IMR-90 (cell line): Measurements from ENCODE around the gene ZNHIT1. TPM values are rescaled to one million over a fixed set of nuclear protein-coding genes. Genes with fewer than 3 reads are reported as not detected.

Experiments used
- ATAC-seq: fragments of 200-7000 bp; cut with Tn5 transposase; 2 replicates; pipeline ENCODE4 v1.9.1; 2020; ENCODE audit warnings: low read depth, mild to moderate bottlenecking, moderate library complexity
- BruUV-seq: library from RNA; stranded (reverse); fragments of 400-500 nt; replicated peaks from 2 replicates; lab custom pipeline; 2021; lab: Mats Ljungman, UMichigan
- CTCF ChIA-PET: fragments of 300-600 bp; formaldehyde crosslinking; extraction: SDS; loops from one replicate; lab custom pipeline; 2021; ENCODE audit warnings: antibody characterized with exemption; lab: Yijun Ruan, JAX
- POLR2A ChIA-PET: fragments of 300-600 bp; sonication (Branson Sonifier 250); formaldehyde crosslinking; loops from one replicate; lab custom pipeline; 2022; ENCODE audit warnings: antibody characterized with exemption; ENCODE audit not compliant: unreplicated experiment; lab: Charles Lee
- DNase-seq: peaks from one replicate; pipeline ENCODE4 v3.0.0; 2013
- H2AFZ ChIP-seq: replicated peaks from 2 replicates; pipeline ENCODE3; 2013; ENCODE audit warnings: low read length, mild to moderate bottlenecking; ENCODE audit not compliant: poor library complexity
- H2AK5ac ChIP-seq: 2 replicates; pipeline ENCODE4 v1.6.1; 2013; ENCODE audit warnings: low read depth, low read length, inconsistent platforms
- H2AK9ac ChIP-seq: replicated peaks from 2 replicates; pipeline ENCODE3; 2013; ENCODE audit warnings: mild to moderate bottlenecking, low read depth, low read length, moderate library complexity; ENCODE audit not compliant: poor library complexity
- H2BK120ac ChIP-seq: 2 replicates; pipeline ENCODE4 v1.6.1; 2013; ENCODE audit warnings: low read depth, low read length, inconsistent platforms
- H2BK15ac ChIP-seq: 3 replicates; pipeline ENCODE4 v1.6.1; 2013; ENCODE audit warnings: low read depth, low read length, inconsistent platforms
- H2BK20ac ChIP-seq: 2 replicates; pipeline ENCODE4 v1.6.1; 2013; ENCODE audit warnings: low read depth, mild to moderate bottlenecking, inconsistent platforms, low read length, moderate library complexity
- H2BK5ac ChIP-seq: 2 replicates; pipeline ENCODE4 v1.6.1; 2013; ENCODE audit warnings: mild to moderate bottlenecking, low read depth, low read length, inconsistent platforms; ENCODE audit not compliant: poor library complexity, severe bottlenecking
- H3K14ac ChIP-seq: replicated peaks from 2 replicates; pipeline ENCODE4 v1.6.1; 2013; ENCODE audit warnings: low read depth, low read length, inconsistent platforms
- H3K18ac ChIP-seq: 2 replicates; pipeline ENCODE4 v1.6.1; 2013; ENCODE audit warnings: low read depth, low read length, control low read depth
- H3K23ac ChIP-seq: 2 replicates; pipeline ENCODE4 v1.6.1; 2013; ENCODE audit warnings: low read depth, low read length, inconsistent platforms
- H3K27ac ChIP-seq: 2 replicates; pipeline ENCODE4 v1.5.1; 2013; ENCODE audit warnings: mild to moderate bottlenecking, control low read depth, low read length; ENCODE audit not compliant: insufficient read depth
- H3K27me3 ChIP-seq: 2 replicates; pipeline ENCODE4 v1.6.1; 2013; ENCODE audit warnings: low read length; ENCODE audit not compliant: control insufficient read depth, insufficient read depth
- H3K36me3 ChIP-seq: 2 replicates; pipeline ENCODE4 v1.6.1; 2013; ENCODE audit warnings: low read length, mixed read lengths; ENCODE audit not compliant: control insufficient read depth, insufficient read depth
- H3K4ac ChIP-seq: 2 replicates; pipeline ENCODE4 v1.6.1; 2013; ENCODE audit warnings: low read depth, low read length, inconsistent platforms
- H3K4me1 ChIP-seq: 2 replicates; pipeline ENCODE4 v1.6.1; 2013; ENCODE audit warnings: low read length, mixed read lengths; ENCODE audit not compliant: control insufficient read depth, insufficient read depth
- H3K4me2 ChIP-seq: 2 replicates; pipeline ENCODE4 v1.6.1; 2013; ENCODE audit warnings: low read depth, mild to moderate bottlenecking, control low read depth, low read length, moderate library complexity
- H3K4me3 ChIP-seq: 2 replicates; pipeline ENCODE4 v1.5.1; 2013; ENCODE audit warnings: low read depth, mild to moderate bottlenecking, control low read depth, low read length, moderate library complexity; ENCODE audit not compliant: insufficient read depth
- H3K56ac ChIP-seq: 2 replicates; pipeline ENCODE4 v1.6.1; 2013; ENCODE audit warnings: low read length, inconsistent platforms; ENCODE audit not compliant: insufficient read depth; ENCODE audit errors: extremely low read depth
- H3K79me1 ChIP-seq, 2 experiments: 2 replicates each; pipeline ENCODE4 v1.6.1; 2013; ENCODE audit warnings: low read length in 2 of 2, inconsistent platforms in 1 of 2, low read depth in 1 of 2
- H3K9ac ChIP-seq: 2 replicates; pipeline ENCODE4 v1.6.1; 2013; ENCODE audit warnings: low read depth, low read length, control low read depth
- H3K9me1 ChIP-seq: 2 replicates; pipeline ENCODE4 v1.6.1; 2013; ENCODE audit warnings: low read length, inconsistent platforms; ENCODE audit not compliant: insufficient read depth
- H3K9me3 ChIP-seq: 2 replicates; pipeline ENCODE4 v1.6.1; 2013; ENCODE audit warnings: low read length; ENCODE audit not compliant: control insufficient read depth, insufficient read depth
- H4K20me1 ChIP-seq: 2 replicates; pipeline ENCODE4 v1.6.1; 2013; ENCODE audit warnings: low read length, inconsistent platforms; ENCODE audit not compliant: insufficient read depth
- H4K5ac ChIP-seq: 2 replicates; pipeline ENCODE4 v1.6.1; 2013; ENCODE audit warnings: mild to moderate bottlenecking, low read depth, low read length, control low read depth
- H4K8ac ChIP-seq, 2 experiments: 2 replicates each; pipeline ENCODE4 v1.6.1; 2013; ENCODE audit warnings: low read depth in 2 of 2, low read length in 2 of 2, control low read depth in 1 of 2, inconsistent platforms in 1 of 2
- H4K91ac ChIP-seq: 2 replicates; pipeline ENCODE4 v1.6.1; 2013; ENCODE audit warnings: low read depth, low read length, inconsistent platforms; ENCODE audit not compliant: insufficient read depth
- BHLHE40 ChIP-seq: fragments of 150-350 bp; IDR thresholded peaks from 2 replicates; pipeline ENCODE4 v1.6.1; 2016; ENCODE audit warnings: mild to moderate bottlenecking, low read depth, low read length
- CTCF ChIP-seq: conservative IDR thresholded peaks from 2 replicates; pipeline ENCODE4 v1.5.1; 2012; ENCODE audit warnings: mild to moderate bottlenecking, low read depth, low read length, improper control_type of control experiment
- RAD21 ChIP-seq: IDR thresholded peaks from 2 replicates; pipeline ENCODE4 v1.6.1; 2012; ENCODE audit warnings: low read length, improper control_type of control experiment
- SMC3 ChIP-seq: fragments of 150-350 bp; IDR thresholded peaks from 2 replicates; pipeline ENCODE4 v1.6.1; 2016; ENCODE audit warnings: low read depth, mild to moderate bottlenecking, antibody characterized with exemption, low read length, moderate library complexity
- WGBS, 2 experiments: methylation state at CpG; one replicate each; pipeline versions ENCODE4 v1.1.5 to v1.1.7; 2013; ENCODE audit warnings: missing lambda C conversion rate in 2 of 2; ENCODE audit not compliant: insufficient read length in 1 of 2; ENCODE audit errors: extremely low coverage in 2 of 2; 5-methylcytosine and 5-hydroxymethylcytosine counted together
- dilution Hi-C: fragments of 300-500 bp; cut with HindIII; formaldehyde crosslinking; loops from one replicate; pipeline ENCODE4 v1.14.3; 2018; ENCODE audit warnings: low sequenced_read_pairs; ENCODE audit not compliant: unreplicated experiment
- in situ Hi-C: fragments of 300-500 bp; cut with MboI; formaldehyde crosslinking; loops from 3 replicates; pipeline ENCODE4 v1.14.3; 2019; ENCODE audit warnings: low sequenced_read_pairs, inconsistent platforms, mixed read lengths
- intact Hi-C: fragments of 100-400 bp; cut with micrococcal nuclease; formaldehyde crosslinking; loops from 2 replicates; pipeline ENCODE4 v1.10.0; 2022
- polyA plus RNA-seq, 3 experiments: library from polyadenylated mRNA; depleted of rRNA; stranded (reverse); fragments of >200 nt; gene quantifications; 2 replicates each; pipeline ENCODE4 v1.2.3, GENCODE V29; 2012; ENCODE audit warnings: low replicate concordance in 1 of 3
- total RNA-seq: library from RNA; depleted of rRNA; stranded (reverse); fragments of >200 nt; gene quantifications from 2 replicates; pipeline ENCODE4 v1.2.3, GENCODE V29; 2012

The ZNHIT1 gene
- total and polyA plus RNA-seq, 2 of the 4 experiments (the other 2 are of a cell fraction), result 31.7 to 47.1 TPM

GRCh38 chr7:101169838-101170551 lies 48.0 kb upstream of the ZNHIT1 start:
- H3K27me3 ChIP-seq, result peaks cover 66% of the 10 kb centered on the region
- H3K4ac ChIP-seq, result peak overlapping the region; percentile 22; the same call in 1 of the 2 replicates
- H3K23ac ChIP-seq, result peak overlapping the region; percentile 91; the same call in 1 of the 2 replicates
- dilution Hi-C loops, result no loop called here
- H3K4me2 ChIP-seq, result peak overlapping the region; percentile 83
- in situ Hi-C loops, result no loop called here
- peaks cover 4% of the 10 kb centered on the region; the same call in 1 of the 2 replicates for H4K20me1 ChIP-seq
- ChIA-PET POLR2A (no interaction called here), CTCF (interaction anchor here (0.6 to 1.9 kb wide), 3 partner anchors 23 to 1165 kb away, joined by 3 to 6 read pairs (median 3); no protein-coding TSS in a partner anchor)
- no peak overlapping the region for H3K18ac ChIP-seq
- WGBS, 2 experiments, result 0% methylated on average over 1 of the region's 33 CpGs; no CpG with 5 or more reads in 1 of the 2 experiments
- H2BK120ac ChIP-seq, result peak overlapping the region; percentile 59; the same call in 1 of the 2 replicates
- no peak overlapping the region; the same call in 1 of the 2 replicates for H3K14ac ChIP-seq
- H3K9me1 ChIP-seq, result peaks cover 14% of the 10 kb centered on the region
- H2BK5ac ChIP-seq, result no peak overlapping the region
- peak overlapping the region; percentile 37; the same call in 1 of the 2 replicates for H2BK20ac ChIP-seq
- H2AK5ac ChIP-seq, result no peak overlapping the region
- H4K5ac ChIP-seq, result no peak overlapping the region
- no peak overlapping the region for H3K4me3 ChIP-seq
- no peak overlapping the region for H3K9ac ChIP-seq
- intact Hi-C loops, result loop anchor here (1.0 kb wide), 1 partner anchor 26 kb away; no protein-coding TSS in a partner anchor
- ATAC-seq (peak; percentile 53), DNase-seq (peak; percentile 60)
- H3K27ac ChIP-seq, result no peak overlapping the region
- no peak overlapping the region for H3K56ac ChIP-seq
- no peaks in the 10 kb centered on the region for H3K36me3 ChIP-seq
- peaks cover 0 to 3% of the 10 kb centered on the region in 2 experiments; a peak in 1 of 4 replicates for H3K79me1 ChIP-seq
- H2BK15ac ChIP-seq, result no peak overlapping the region; the same call in 2 of the 3 replicates
- H4K91ac ChIP-seq, result no peak overlapping the region
- TF ChIP-seq RAD21, result peak; percentile 64
- TF ChIP-seq SMC3, result peak; percentile 68
- no peak for TF ChIP-seq BHLHE40
- peak; percentile 86 for TF ChIP-seq CTCF
- H4K8ac ChIP-seq, result no peak overlapping the region
- BruUV-seq, result no TSS peak
- H2AK9ac ChIP-seq, result peak overlapping the region; percentile 6
- peak overlapping the region; percentile 83 for H2AFZ ChIP-seq
- H3K9me3 ChIP-seq, result peaks cover 2% of the 10 kb centered on the region; the same call in 1 of the 2 replicates
- peaks cover 18% of the 10 kb centered on the region for H3K4me1 ChIP-seq
